SK-N-MC (cell line): Measurements from ENCODE around the gene TMEM255B.

ENCODE experiments used
- DNase-seq: peaks from one replicate; pipeline ENCODE4 v3.0.0-alpha.2; 2011; ENCODE audit warnings: low read depth, low spot score
- H3K27ac ChIP-seq: fragments of 200-600 bp; sonication (generic); 2 replicates; pipeline ENCODE4 v1.5.1; 2016; ENCODE audit warnings: mixed run types
- H3K36me3 ChIP-seq: fragments of 200-600 bp; sonication (generic); 2 replicates; pipeline ENCODE4 v1.6.1; 2017; ENCODE audit warnings: antibody characterized with exemption, low read length, mixed read lengths; ENCODE audit not compliant: insufficient read depth
- H3K4me3 ChIP-seq: fragments of 200-600 bp; sonication (generic); 2 replicates; pipeline ENCODE4 v1.5.1; 2016
- H3K9ac ChIP-seq: fragments of 200-600 bp; sonication (generic); 2 replicates; pipeline ENCODE4 v1.8.0; 2017; ENCODE audit warnings: mixed run types, mixed read lengths; ENCODE audit not compliant: insufficient read length
- H3K9me3 ChIP-seq: fragments of 200-600 bp; sonication (generic); 2 replicates; pipeline ENCODE4 v1.6.1; 2017; ENCODE audit warnings: low read depth, mild to moderate bottlenecking, antibody characterized with exemption, low read length, moderate library complexity, mixed read lengths
- EZH2 ChIP-seq: fragments of 200-600 bp; sonication (generic); IDR thresholded peaks from one replicate; pipeline ENCODE4 v1.6.1; 2017; ENCODE audit warnings: antibody characterized with exemption
- FOXP2 ChIP-seq: optimal IDR thresholded peaks from 2 replicates; pipeline ENCODE3; 2011; ENCODE audit warnings: mild to moderate bottlenecking, moderate library complexity; ENCODE audit not compliant: insufficient read depth; ENCODE audit errors: extremely low read length, control extremely low read depth
- POLR2AphosphoS5 ChIP-seq: IDR thresholded peaks from 2 replicates; pipeline ENCODE4 v1.6.1; 2012; ENCODE audit warnings: mild to moderate bottlenecking, low read depth, low read length, borderline replicate concordance

TMEM255B gene

GRCh38 chr13:113775451-113776145 is 16.6 kb downstream of the TMEM255B start:
- H3K27ac ChIP-seq: no peak overlapping the region
- TF ChIP-seq FOXP2 (no peak), EZH2 (no peak), POLR2AphosphoS5 (no peak)
- DNase-seq: no peak
- no peak overlapping the region for H3K9ac ChIP-seq
- no peak overlapping the region for H3K4me3 ChIP-seq
- no peaks in the 10 kb centered on the region for H3K9me3 ChIP-seq
- H3K36me3 ChIP-seq: no peaks in the 10 kb centered on the region

DNA sequence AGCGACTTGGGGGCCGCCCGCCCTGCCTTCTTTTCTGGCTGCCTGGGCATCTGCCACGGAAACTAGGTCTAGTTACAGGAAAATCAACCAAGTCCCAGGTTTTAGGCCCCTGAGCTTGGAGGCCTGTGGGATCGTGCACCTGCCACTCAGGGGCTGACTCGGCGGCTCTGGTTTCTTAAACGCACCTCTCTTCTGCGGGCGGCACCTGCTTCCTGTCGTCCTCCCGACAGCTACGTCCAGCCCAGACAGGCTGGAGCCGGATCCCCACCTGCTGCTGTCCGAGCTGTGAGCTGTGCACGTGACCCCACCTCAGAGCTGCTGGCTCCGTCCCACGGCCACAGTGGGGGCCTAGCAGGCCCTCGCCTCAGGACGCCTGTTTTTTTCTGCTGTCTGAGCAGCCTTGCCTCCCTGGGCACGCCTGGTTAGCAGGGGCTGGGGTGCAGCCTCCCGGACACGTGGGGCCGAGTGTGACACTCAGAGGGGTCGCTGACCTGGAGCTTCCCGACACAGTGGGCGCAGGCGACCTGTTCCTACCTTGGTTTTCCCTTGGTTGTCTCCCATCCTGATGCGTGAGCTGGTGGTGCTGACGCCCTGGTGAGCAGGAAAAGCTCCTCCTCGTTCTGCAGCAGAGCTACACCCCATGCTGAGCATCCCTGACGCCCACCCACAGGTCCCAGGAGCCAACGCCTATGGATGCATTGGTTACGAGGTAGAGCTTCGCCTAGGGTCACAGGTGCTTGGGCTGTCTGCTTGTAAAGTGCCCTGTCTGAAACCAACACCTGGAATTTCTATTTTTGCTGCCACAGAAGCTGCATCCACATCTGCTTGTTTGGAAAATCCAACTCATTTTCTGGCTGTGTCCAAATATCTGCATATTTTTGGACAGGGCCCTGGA is 17.5 kb downstream of the TMEM255B start:
- DNase-seq: no peak
- no peak overlapping the region for H3K9ac ChIP-seq
- no peaks in the 10 kb centered on the region for H3K36me3 ChIP-seq
- no peak for TF ChIP-seq EZH2
- TF ChIP-seq POLR2AphosphoS5: no peak
- TF ChIP-seq FOXP2: no peak
- H3K4me3 ChIP-seq: no peak overlapping the region
- H3K9me3 ChIP-seq: no peaks in the 10 kb centered on the region
- no peak overlapping the region for H3K27ac ChIP-seq

- Histone ChIP-seq H3K9ac (no peak overlapping the region), H3K27ac (no peak overlapping the region), H3K4me3 (no peak overlapping the region), H3K36me3 (no peaks in the 10 kb centered on the region), H3K9me3 (no peaks in the 10 kb centered on the region)
- no peak for TF ChIP-seq POLR2AphosphoS5
- TF ChIP-seq FOXP2: no peak
- TF ChIP-seq EZH2: no peak
- DNase-seq: no peak
Measured at GRCh38 chr13:113777311-113778260, 18.6 kb downstream of the TMEM255B start.

- H3K9me3 ChIP-seq: no peaks in the 10 kb centered on the region
- TF ChIP-seq POLR2AphosphoS5 (no peak), FOXP2 (no peak), EZH2 (no peak)
- no peak overlapping the region for H3K9ac ChIP-seq
- H3K36me3 ChIP-seq: no peaks in the 10 kb centered on the region
- no peak overlapping the region for H3K27ac ChIP-seq
- no peak overlapping the region for H3K4me3 ChIP-seq
- no peak for DNase-seq
Measured at GRCh38 chr13:113781571-113781970, 22.5 kb downstream of the TMEM255B start.

DNA sequence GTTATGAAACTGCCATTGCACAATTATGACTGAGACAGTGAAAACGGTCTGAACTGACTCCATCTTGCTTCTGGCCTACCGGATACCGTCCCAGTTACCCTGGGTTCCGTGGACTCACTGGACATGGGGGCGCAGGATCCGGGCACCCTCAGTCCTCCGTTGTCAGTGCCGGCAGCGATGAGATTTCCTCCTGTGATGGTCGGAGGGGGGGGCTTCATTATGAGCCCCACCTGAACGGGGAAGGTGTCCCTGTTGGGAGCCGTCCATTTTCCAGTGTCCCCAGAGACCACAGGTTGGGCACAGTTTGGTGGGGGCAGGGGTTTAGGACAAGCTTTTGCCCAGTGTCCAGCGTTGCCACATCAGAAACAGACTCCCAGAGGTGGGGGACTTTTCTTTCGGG is 23.4 kb downstream of the TMEM255B start:
- H3K9ac ChIP-seq: no peak overlapping the region
- no peak overlapping the region for H3K4me3 ChIP-seq
- no peak for TF ChIP-seq EZH2
- no peak for TF ChIP-seq FOXP2
- no peak for TF ChIP-seq POLR2AphosphoS5
- DNase-seq: no peak
- H3K36me3 ChIP-seq: no peaks in the 10 kb centered on the region
- no peak overlapping the region for H3K27ac ChIP-seq
- no peaks in the 10 kb centered on the region for H3K9me3 ChIP-seq

- Histone ChIP-seq H3K9me3 (no peaks in the 10 kb centered on the region), H3K27ac (no peak overlapping the region), H3K4me3 (no peak overlapping the region), H3K36me3 (no peaks in the 10 kb centered on the region), H3K9ac (no peak overlapping the region)
- TF ChIP-seq FOXP2: no peak
- no peak for TF ChIP-seq POLR2AphosphoS5
- no peak for TF ChIP-seq EZH2
- DNase-seq: no peak
Measured at GRCh38 chr13:113783200-113783881, 24.3 kb downstream of the TMEM255B start.

DNA sequence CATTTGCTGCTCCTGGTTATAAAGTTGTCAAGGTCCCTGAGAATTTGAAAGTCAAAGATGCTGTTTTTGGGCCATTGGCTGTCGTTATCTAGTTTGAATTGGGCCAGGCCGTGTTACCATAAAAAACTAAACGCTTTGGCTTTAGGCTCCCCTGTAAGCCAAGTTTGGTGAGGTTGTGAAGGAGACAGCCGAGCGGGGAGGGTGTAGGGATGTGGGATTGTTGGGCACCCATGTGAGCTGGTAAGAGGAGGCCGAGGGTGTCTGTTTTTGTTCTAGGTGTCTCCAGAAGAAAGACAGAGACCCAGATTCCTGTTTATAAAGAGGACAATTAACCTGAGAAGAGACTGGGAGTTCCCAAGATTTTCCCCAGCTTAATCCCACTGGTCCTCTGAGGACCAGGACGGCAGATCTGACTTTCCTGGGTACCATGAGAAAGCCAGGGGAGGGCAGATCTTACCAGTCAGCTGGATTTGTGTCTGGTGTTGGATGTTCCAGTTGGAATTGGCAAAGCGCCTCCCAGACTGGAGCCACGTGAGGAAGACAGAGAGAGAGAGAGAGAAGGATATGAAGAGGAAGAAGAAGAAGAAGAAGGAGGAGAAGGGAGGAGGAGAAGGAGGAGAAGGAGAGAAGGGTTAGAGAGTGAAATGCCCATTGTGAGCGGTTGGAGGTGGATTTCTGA is 25.1 kb downstream of the TMEM255B start:
- Histone ChIP-seq H3K9ac (no peak overlapping the region), H3K4me3 (no peak overlapping the region), H3K9me3 (no peaks in the 10 kb centered on the region), H3K36me3 (no peaks in the 10 kb centered on the region), H3K27ac (no peak overlapping the region)
- no peak for DNase-seq
- no peak for TF ChIP-seq EZH2
- TF ChIP-seq FOXP2: no peak
- no peak for TF ChIP-seq POLR2AphosphoS5
